Cardiac muscle cell (in vitro differentiated cells and primary cell): ENCODE measurements around the gene LRP2BP. TPM values are rescaled to one million over a fixed set of nuclear protein-coding genes. Genes with fewer than 3 reads are reported as not detected.

Source experiments
- DNase-seq, 2 donors: peaks; one replicate each; pipeline versions ENCODE4 v3.0.0 to v3.0.0-alpha.2; 2010 to 2017; ENCODE audit warnings: low read depth in 1 of 2, low spot score in 1 of 2
- H3K27ac ChIP-seq: fragments of 200-600 bp; sonication (generic); 2 replicates; pipeline ENCODE4 v1.5.1; 2016
- H3K27me3 ChIP-seq: fragments of 200-600 bp; sonication (generic); 2 replicates; pipeline ENCODE4 v1.6.0; 2016; ENCODE audit warnings: control low read depth
- H3K36me3 ChIP-seq: fragments of 200-600 bp; sonication (generic); 2 replicates; pipeline ENCODE4 v1.5.1; 2016; ENCODE audit warnings: control low read depth
- H3K4me1 ChIP-seq: fragments of 200-600 bp; sonication (generic); 2 replicates; pipeline ENCODE4 v1.8.1; 2017; ENCODE audit warnings: low read depth, mild to moderate bottlenecking, mixed run types
- H3K4me3 ChIP-seq: fragments of 200-600 bp; sonication (generic); 2 replicates; pipeline ENCODE4 v1.5.1; 2016; ENCODE audit warnings: mild to moderate bottlenecking
- H3K9me3 ChIP-seq: fragments of 200-600 bp; sonication (generic); 2 replicates; pipeline ENCODE4 v1.5.1; 2017; ENCODE audit warnings: low read depth, mild to moderate bottlenecking, control low read depth
- polyA plus RNA-seq: library from polyadenylated mRNA; unstranded; fragments of >200 nt; fragmentation: Nextera tagmentation; extraction: Ambion mirVana; gene quantifications from 2 replicates; pipeline ENCODE4 v1.2.1, GENCODE V29; 2016
- total RNA-seq: library from RNA; depleted of rRNA; stranded (reverse); fragments of >200 nt; gene quantifications from 2 replicates; pipeline ENCODE4 v1.2.3, GENCODE V29; 2016
- TF ChIP-seq, protein P1 (sequence below): IDR thresholded peaks from 2 replicates; pipeline ENCODE4 v1.5.1; 2012; ENCODE audit warnings: low read depth, mild to moderate bottlenecking, low read length

Gene LRP2BP
- total and polyA plus RNA-seq, 2 experiments from 2014 or later, result 0.63 to 1.0 TPM

GRCh38 chr4:185382754-185383153 lies 13.0 kb downstream of the LRP2BP start:
- DNase-seq, result no peak
- H3K4me3 ChIP-seq, result no peak overlapping the region
- no peaks in the 10 kb centered on the region for H3K9me3 ChIP-seq
- TF ChIP-seq, protein P1, sequence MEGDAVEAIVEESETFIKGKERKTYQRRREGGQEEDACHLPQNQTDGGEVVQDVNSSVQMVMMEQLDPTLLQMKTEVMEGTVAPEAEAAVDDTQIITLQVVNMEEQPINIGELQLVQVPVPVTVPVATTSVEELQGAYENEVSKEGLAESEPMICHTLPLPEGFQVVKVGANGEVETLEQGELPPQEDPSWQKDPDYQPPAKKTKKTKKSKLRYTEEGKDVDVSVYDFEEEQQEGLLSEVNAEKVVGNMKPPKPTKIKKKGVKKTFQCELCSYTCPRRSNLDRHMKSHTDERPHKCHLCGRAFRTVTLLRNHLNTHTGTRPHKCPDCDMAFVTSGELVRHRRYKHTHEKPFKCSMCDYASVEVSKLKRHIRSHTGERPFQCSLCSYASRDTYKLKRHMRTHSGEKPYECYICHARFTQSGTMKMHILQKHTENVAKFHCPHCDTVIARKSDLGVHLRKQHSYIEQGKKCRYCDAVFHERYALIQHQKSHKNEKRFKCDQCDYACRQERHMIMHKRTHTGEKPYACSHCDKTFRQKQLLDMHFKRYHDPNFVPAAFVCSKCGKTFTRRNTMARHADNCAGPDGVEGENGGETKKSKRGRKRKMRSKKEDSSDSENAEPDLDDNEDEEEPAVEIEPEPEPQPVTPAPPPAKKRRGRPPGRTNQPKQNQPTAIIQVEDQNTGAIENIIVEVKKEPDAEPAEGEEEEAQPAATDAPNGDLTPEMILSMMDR, result no peak
- no peaks in the 10 kb centered on the region for H3K36me3 ChIP-seq
- no peak overlapping the region for H3K27ac ChIP-seq
- no peaks in the 10 kb centered on the region for H3K27me3 ChIP-seq
- H3K4me1 ChIP-seq, result no peaks in the 10 kb centered on the region

DNA sequence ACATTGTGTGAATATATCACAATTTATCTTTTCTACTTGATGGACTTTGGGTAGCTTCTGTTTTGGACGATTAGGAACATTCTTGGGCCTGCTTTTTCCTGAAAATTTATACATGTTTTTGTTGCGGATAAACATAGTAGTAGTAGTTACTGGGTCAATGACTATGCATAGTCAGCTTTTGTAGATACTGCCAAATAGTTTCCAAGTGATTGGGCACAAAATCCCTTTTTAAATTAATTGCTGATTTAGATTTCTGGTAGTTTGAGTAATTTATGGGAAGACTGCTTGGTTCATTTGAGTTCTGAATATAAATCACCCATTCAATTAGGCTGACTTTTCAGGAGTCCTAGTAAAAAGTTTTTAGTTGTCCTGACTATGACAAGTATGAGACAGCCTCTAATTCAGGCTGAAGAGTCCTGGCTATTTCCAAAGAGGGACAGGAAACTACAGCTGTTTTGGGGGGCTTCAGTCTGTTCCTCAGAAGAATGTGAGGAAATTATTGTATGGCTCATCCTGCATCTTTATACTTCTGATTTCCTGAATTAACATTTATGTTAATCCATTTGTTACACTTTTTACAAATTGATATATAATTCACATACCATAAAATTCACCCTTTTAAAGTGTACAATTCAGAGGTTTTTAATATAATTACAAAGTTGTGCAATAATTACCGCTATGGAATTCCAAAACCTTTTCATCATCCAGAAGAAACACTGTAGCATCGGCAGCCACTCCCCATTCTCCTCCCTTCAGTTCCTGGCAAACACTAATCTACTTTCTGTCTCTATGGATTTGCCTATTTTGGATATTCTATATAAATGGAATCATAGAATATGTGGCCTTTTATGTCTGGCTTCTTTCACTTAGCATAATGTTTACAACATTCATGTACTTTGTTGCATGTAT lies 14.2 kb downstream of the LRP2BP start:
- Histone ChIP-seq H3K4me1 (no peaks in the 10 kb centered on the region), H3K9me3 (no peaks in the 10 kb centered on the region), H3K27ac (no peak overlapping the region), H3K4me3 (no peak overlapping the region), H3K36me3 (no peaks in the 10 kb centered on the region), H3K27me3 (no peaks in the 10 kb centered on the region)
- TF ChIP-seq, protein P1, result no peak
- DNase-seq, result peak in 1 of 2 donors; percentile 62

DNA sequence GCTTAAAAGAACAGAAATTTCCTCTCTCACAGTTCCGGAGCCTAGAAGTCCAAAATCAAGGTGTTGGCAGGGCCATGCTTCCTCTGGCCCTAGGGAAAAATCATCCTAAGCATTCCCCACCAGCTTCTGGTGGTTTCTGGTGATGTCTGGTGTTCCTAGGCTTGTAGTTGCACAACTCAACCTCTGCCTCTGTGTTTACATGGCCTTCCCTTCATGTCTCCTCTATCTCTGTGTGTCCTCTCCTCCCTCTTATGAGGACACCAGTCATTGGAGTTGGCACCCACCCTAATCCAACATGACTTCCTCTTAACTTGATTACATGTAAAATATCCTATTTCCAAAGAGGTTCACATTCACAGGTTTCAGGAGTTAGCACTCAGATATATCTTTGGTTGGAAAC lies 15.4 kb downstream of the LRP2BP start:
- Histone ChIP-seq H3K27ac (no peak overlapping the region), H3K27me3 (no peaks in the 10 kb centered on the region), H3K4me3 (no peak overlapping the region), H3K4me1 (no peaks in the 10 kb centered on the region), H3K36me3 (no peaks in the 10 kb centered on the region), H3K9me3 (no peaks in the 10 kb centered on the region)
- TF ChIP-seq, protein P1, result no peak
- no peak for DNase-seq

DNA sequence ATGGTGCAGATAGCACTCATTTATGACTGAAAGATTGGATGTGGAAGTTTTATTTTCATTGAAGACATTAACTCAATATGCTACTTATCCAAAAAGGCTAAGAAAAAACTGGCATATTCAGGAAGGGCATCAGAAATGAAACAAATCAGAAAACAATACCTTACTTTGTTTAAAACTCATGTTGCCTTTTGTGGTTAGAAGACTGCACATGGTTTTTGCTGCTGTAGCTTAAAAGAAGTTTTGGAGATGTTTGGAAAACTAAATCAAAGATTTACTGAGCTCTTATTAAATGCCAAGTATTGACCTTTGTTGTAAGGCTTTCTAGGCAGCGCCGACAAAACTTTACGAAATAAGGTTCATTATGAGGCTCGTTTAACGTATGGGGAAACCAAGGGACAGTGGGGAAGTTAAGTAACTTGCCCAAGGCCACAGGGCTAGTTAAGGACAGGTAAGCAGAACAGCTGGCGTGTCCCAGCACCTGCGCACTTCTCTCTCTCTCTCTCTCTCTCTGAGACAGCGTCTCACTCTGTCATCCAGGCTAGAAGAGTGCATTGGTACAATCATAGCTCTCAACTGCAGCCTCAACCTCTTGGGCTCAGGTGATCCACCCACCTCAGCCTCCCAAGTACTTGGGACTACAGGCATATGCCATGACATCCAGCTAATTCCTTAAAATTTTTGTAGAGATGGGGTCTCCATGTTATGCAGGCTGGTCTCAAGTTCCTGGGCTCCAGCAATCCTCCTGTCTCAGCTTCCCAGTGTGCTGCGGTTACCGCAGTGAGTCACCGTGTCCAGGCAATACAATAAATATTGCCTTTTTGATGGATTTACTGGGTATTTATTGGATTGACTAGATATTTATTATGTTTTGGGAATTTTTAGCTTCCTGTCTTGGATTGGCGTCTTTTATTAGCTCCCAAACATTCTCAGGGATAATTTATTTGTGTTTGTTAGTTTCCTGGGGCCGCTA lies 16.1 kb downstream of the LRP2BP start:
- Histone ChIP-seq H3K36me3 (no peaks in the 10 kb centered on the region), H3K9me3 (no peaks in the 10 kb centered on the region), H3K27me3 (no peaks in the 10 kb centered on the region), H3K4me3 (no peak overlapping the region), H3K4me1 (no peaks in the 10 kb centered on the region), H3K27ac (no peak overlapping the region)
- TF ChIP-seq, protein P1, result no peak
- DNase-seq, result no peak

DNA sequence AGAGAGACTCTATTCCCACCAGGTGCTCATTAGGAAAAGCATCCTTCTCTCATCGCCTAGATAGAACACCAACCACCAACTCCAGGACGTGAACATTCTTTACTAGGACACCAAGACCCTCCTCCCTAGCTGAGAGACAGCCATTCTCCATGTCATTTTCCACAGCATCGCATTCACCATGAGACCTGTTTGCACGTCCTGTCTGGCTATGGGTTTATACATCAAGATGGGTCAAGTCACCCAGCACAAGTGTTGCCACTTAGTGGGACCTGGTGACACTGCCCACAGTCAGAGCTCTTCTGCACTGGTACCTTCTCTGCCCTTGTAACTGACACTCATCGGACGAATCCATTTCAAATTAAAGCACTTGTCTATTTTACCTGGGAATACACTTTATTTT lies 17.5 kb downstream of the LRP2BP start:
- no peaks in the 10 kb centered on the region for H3K9me3 ChIP-seq
- H3K4me1 ChIP-seq, result no peaks in the 10 kb centered on the region
- no peaks in the 10 kb centered on the region for H3K36me3 ChIP-seq
- no peaks in the 10 kb centered on the region for H3K27me3 ChIP-seq
- H3K27ac ChIP-seq, result no peak overlapping the region
- no peak overlapping the region for H3K4me3 ChIP-seq
- no peak for DNase-seq
- TF ChIP-seq, protein P1, result no peak
